Tibial nerve (tissue), 4 donors: ENCODE measurements around the gene PHRF1. TPM values are rescaled to one million over a fixed set of nuclear protein-coding genes. Genes with fewer than 3 reads are reported as not detected.
A peak's percentile ranks its signal among the peaks of the same experiment; 100 is the strongest.

Experiments used
- DNase-seq, 2 donors: peaks; one replicate each; pipeline ENCODE4 v3.0.0-alpha.2; 2019; ENCODE audit warnings: low spot score in 2 of 2
- H3K27ac ChIP-seq, 4 donors: fragments of 200-600 bp; sonication (generic) in 3 of 4; one replicate each; pipeline ENCODE4 v1.5.1; 2017 to 2019; ENCODE audit warnings: mild to moderate bottlenecking in 1 of 4
- H3K27me3 ChIP-seq, 2 donors: fragments of 200-600 bp; sonication (generic) in 1 of 2; one replicate each; pipeline versions ENCODE4 v1.5.1 to v1.6.0; 2017 to 2019
- H3K36me3 ChIP-seq, 3 donors: fragments of 200-600 bp; sonication (generic); one replicate each; pipeline ENCODE4 v1.5.1; 2018 to 2019
- H3K4me1 ChIP-seq, 4 donors: fragments of 200-600 bp; sonication (generic) in 3 of 4; one replicate each; pipeline ENCODE4 v1.5.1; 2017 to 2019
- H3K4me3 ChIP-seq, 4 donors: fragments of 200-600 bp; sonication (generic) in 3 of 4; one replicate each; pipeline ENCODE4 v1.5.1; 2017 to 2019; ENCODE audit warnings: mild to moderate bottlenecking in 1 of 4, moderate library complexity in 1 of 4
- H3K9me3 ChIP-seq, 4 donors: fragments of 200-600 bp; sonication (generic) in 3 of 4; one replicate each; pipeline ENCODE4 v1.5.1; 2017 to 2019
- EP300 ChIP-seq, 2 donors: sonication (generic); formaldehyde crosslinking; IDR thresholded peaks; one replicate each; pipeline ENCODE4 v1.6.1; 2017; ENCODE audit warnings: antibody characterized with exemption in 2 of 2, mild to moderate bottlenecking in 1 of 2
- POLR2A ChIP-seq, 2 donors: fragments of 450-650 bp; IDR thresholded peaks; one replicate each; pipeline ENCODE4 v1.6.1; 2017; ENCODE audit warnings: antibody characterized with exemption in 2 of 2, mild to moderate bottlenecking in 2 of 2, moderate library complexity in 2 of 2
- WGBS, 2 donors: methylation state at CpG; one replicate each; pipeline ENCODE4 v1.1.5; 2018; 5-methylcytosine and 5-hydroxymethylcytosine counted together
- total RNA-seq, 4 donors: library from RNA; depleted of rRNA; stranded (reverse); fragments of >200 nt; gene quantifications; one replicate each; pipeline ENCODE4 v1.1.0, GENCODE V29; 2016
- TF ChIP-seq, protein P1 (sequence below), 5 experiments: fragments of 200-600 bp in 3 of 5; fragments of 450-650 bp in 2 of 5; sonication (generic) in 3 of 5; IDR thresholded peaks; one replicate each; pipeline ENCODE4 v1.5.1; 2016 to 2019; ENCODE audit warnings: antibody characterized with exemption in 5 of 5, mild to moderate bottlenecking in 3 of 5, moderate library complexity in 2 of 5

PHRF1 gene, protein sequence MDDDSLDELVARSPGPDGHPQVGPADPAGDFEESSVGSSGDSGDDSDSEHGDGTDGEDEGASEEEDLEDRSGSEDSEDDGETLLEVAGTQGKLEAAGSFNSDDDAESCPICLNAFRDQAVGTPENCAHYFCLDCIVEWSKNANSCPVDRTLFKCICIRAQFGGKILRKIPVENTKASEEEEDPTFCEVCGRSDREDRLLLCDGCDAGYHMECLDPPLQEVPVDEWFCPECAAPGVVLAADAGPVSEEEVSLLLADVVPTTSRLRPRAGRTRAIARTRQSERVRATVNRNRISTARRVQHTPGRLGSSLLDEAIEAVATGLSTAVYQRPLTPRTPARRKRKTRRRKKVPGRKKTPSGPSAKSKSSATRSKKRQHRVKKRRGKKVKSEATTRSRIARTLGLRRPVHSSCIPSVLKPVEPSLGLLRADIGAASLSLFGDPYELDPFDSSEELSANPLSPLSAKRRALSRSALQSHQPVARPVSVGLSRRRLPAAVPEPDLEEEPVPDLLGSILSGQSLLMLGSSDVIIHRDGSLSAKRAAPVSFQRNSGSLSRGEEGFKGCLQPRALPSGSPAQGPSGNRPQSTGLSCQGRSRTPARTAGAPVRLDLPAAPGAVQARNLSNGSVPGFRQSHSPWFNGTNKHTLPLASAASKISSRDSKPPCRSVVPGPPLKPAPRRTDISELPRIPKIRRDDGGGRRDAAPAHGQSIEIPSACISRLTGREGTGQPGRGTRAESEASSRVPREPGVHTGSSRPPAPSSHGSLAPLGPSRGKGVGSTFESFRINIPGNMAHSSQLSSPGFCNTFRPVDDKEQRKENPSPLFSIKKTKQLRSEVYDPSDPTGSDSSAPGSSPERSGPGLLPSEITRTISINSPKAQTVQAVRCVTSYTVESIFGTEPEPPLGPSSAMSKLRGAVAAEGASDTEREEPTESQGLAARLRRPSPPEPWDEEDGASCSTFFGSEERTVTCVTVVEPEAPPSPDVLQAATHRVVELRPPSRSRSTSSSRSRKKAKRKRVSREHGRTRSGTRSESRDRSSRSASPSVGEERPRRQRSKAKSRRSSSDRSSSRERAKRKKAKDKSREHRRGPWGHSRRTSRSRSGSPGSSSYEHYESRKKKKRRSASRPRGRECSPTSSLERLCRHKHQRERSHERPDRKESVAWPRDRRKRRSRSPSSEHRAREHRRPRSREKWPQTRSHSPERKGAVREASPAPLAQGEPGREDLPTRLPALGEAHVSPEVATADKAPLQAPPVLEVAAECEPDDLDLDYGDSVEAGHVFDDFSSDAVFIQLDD (N-terminal part only)
- total RNA-seq = 10 to 100 TPM; 27.1 to 49.2 (median 34.9) TPM

DNA sequence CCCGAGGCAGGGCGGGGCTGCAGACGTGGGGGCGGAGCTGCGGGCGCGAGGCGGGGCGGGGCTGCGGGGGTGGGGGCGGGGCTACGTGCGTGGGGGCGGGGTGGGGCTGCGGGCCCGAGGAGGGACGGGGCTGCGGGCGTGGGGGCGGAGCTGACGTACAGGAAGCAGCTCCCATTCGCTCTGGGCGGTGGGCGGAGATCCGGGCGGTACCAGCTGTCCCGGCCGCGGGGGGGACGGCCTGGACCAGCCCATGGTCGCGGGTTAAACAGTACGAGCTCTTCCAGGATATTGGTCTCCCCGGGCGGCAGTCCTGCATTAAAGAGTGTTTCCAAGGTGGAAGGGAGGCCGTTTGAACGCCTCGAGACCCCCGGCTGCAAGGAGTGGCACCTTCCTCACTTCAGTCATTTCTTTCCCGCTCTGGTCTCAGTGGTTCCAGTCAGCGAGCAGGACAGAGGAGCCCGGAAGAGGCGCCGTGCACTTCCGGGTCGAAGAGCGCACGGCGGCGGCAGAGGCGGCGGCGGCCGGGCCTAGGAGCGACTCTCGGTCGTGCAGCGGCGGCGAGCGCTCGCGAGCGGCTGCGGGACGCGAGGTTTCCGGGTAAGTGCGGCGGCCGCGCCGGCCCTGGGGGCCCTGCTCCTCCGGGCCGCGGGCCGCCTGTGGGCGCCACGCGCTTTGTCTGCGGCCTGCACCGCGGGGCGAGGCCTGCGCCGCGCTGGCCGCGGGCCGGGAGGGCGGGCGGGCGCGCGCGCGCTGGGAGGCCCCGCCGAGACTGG, at the start of gene PHRF1:
PHRF1 (plus strand) TSS at position 475 of the 773 bp plus-strand sequence. CDS start 5,043 bp downstream, outside the sequence.
- Histone ChIP-seq H3K27me3 (no peaks in the 10 kb centered on the region), H3K9me3 (no peaks in the 10 kb centered on the region), H3K27ac (peak within 1 kb of the TSS; percentile 81 to 96 (median 86)), H3K36me3 (peaks cover 0 to 4% (median 0%) of the 10 kb centered on the region in 3 donors), H3K4me3 (peak within 1 kb of the TSS; percentile 58 to 97 (median 88)), H3K4me1 (peaks cover 0 to 55% (median 37%) of the 10 kb centered on the region in 4 donors)
- 0 to 1% methylated on average over 15 to 26 of the region's 99 CpGs for WGBS, 2 donors
- DNase-seq = peak; percentile 87 to 92
- TF ChIP-seq, protein P1, sequence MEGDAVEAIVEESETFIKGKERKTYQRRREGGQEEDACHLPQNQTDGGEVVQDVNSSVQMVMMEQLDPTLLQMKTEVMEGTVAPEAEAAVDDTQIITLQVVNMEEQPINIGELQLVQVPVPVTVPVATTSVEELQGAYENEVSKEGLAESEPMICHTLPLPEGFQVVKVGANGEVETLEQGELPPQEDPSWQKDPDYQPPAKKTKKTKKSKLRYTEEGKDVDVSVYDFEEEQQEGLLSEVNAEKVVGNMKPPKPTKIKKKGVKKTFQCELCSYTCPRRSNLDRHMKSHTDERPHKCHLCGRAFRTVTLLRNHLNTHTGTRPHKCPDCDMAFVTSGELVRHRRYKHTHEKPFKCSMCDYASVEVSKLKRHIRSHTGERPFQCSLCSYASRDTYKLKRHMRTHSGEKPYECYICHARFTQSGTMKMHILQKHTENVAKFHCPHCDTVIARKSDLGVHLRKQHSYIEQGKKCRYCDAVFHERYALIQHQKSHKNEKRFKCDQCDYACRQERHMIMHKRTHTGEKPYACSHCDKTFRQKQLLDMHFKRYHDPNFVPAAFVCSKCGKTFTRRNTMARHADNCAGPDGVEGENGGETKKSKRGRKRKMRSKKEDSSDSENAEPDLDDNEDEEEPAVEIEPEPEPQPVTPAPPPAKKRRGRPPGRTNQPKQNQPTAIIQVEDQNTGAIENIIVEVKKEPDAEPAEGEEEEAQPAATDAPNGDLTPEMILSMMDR (IDR thresholded peaks at IDR 0.05) = peak in 2 of 5 experiments; percentile 37 to 67
- TF ChIP-seq EP300 (IDR thresholded peaks at IDR 0.05) = peak; percentile 85 to 90
- TF ChIP-seq POLR2A (IDR thresholded peaks at IDR 0.05) = peak; percentile 42 to 76

GRCh38 chr11:528166-528814, 48.0 kb upstream of the PHRF1 start:
- TF ChIP-seq EP300 (IDR thresholded peaks at IDR 0.05) = no peak
- TF ChIP-seq, protein P1 (IDR thresholded peaks at IDR 0.05) = no peak
- TF ChIP-seq POLR2A (IDR thresholded peaks at IDR 0.05) = no peak
- no peak for DNase-seq
- Histone ChIP-seq H3K36me3 (peaks cover 0 to 34% (median 0%) of the 10 kb centered on the region in 3 donors), H3K27ac (no peak overlapping the region), H3K9me3 (no peaks in the 10 kb centered on the region), H3K27me3 (no peaks in the 10 kb centered on the region), H3K4me1 (peaks cover 0 to 8% (median 0%) of the 10 kb centered on the region in 4 donors), H3K4me3 (no peak overlapping the region)
- 83 to 88% methylated on average over 26 to 28 of the region's 30 CpGs for WGBS, 2 donors

DNA sequence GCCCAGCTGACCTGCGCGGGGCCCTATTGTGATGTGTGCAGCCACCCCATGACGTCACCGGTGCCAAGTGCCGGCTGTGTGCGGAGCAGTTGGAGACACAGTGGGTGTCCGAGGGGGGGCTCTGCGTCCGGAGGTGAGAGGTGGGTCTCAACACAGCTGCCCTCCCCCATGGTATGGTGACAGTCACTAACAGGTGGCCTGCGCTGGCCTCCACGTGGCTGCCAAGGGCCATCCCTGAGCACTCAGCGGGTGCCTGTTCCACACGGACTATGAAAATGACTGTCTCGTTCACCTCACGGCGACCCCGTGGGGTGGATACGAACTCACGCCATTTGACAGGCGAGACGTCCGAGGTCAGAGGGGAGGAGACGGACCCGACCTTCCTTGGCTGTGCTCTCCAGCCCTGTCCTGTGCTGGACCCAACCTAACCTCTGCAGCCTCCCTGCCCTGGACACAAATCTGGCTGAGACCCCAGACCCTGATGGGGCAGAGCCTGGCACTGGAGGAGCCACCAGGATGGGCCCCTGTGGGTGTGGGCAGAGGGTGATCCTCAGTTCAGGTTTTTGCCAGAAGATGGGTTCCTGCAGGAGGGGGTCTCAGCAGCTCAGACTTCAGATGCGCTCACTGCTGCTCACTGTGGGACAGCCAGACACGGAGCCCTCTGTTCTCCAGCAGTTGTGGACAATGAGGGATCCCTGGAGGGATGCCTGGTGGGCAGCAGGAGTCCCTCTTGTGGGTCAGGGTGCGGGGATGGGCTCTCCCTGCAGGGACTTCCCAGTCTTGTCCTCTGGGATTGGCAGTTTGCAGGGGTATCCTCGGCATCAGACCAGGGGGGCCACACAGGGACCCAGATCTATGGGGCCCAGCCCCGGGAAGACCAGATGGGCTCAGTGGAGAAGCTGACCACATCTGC, 47.2 kb upstream of the PHRF1 start:
- Histone ChIP-seq H3K4me1 (peaks cover 0 to 16% (median 4%) of the 10 kb centered on the region in 4 donors), H3K27ac (no peak overlapping the region), H3K27me3 (no peaks in the 10 kb centered on the region), H3K9me3 (no peaks in the 10 kb centered on the region), H3K36me3 (peaks cover 0 to 42% (median 0%) of the 10 kb centered on the region in 3 donors), H3K4me3 (no peak overlapping the region)
- TF ChIP-seq POLR2A (IDR thresholded peaks at IDR 0.05) (no peak), EP300 (IDR thresholded peaks at IDR 0.05) (no peak)
- TF ChIP-seq, protein P1 (IDR thresholded peaks at IDR 0.05) = no peak
- DNase-seq = no peak
- WGBS, 2 donors = 55 to 58% methylated on average over 14 to 24 of the region's 29 CpGs
